Activated T-cell treated with anti-CD3 and anti-CD28 coated beads, Interleukin-2, amount 50 U/mL, for 72 hours (primary cell): ENCODE data around the gene IFNLR1. TPM values are rescaled to one million over a fixed set of nuclear protein-coding genes. Genes with fewer than 3 reads are reported as not detected.
A peak's percentile ranks its signal among the peaks of the same experiment; 100 is the strongest.

Source experiments
- ATAC-seq, 2 donors: fragments of 150-1000 bp; cut with Tn5 transposase; replicated peaks in 1 of 2; 2 replicates each; pipeline ENCODE4 v1.10.0; 2021; ENCODE audit warnings: moderate library complexity in 2 of 2, mild to moderate bottlenecking in 1 of 2
- DNase-seq, 2 donors: peaks; one replicate each; pipeline ENCODE4 v3.0.0; 2021 to 2022; ENCODE audit warnings: mixed read lengths in 1 of 2
- H3K27ac Mint-ChIP-seq: one replicate; pipeline ENCODE4 v1.8.0; 2022; ENCODE audit warnings: mild to moderate bottlenecking, moderate library complexity, mixed read lengths
- H3K27me3 Mint-ChIP-seq: one replicate; pipeline ENCODE4 v1.8.0; 2022; ENCODE audit warnings: low read depth, mixed read lengths
- H3K36me3 Mint-ChIP-seq, 2 donors: one replicate each; pipeline ENCODE4 v1.8.0; 2022; ENCODE audit warnings: mixed read lengths in 2 of 2, mild to moderate bottlenecking in 1 of 2; ENCODE audit not compliant: insufficient read depth in 2 of 2
- H3K4me1 Mint-ChIP-seq: one replicate; pipeline ENCODE4 v1.8.0; 2022; ENCODE audit warnings: low read depth, mixed read lengths
- H3K4me3 Mint-ChIP-seq, 2 donors: one replicate each; pipeline ENCODE4 v1.8.0; 2022; ENCODE audit warnings: mild to moderate bottlenecking in 2 of 2, mixed read lengths in 2 of 2, moderate library complexity in 2 of 2
- H3K9me3 Mint-ChIP-seq, 2 donors: one replicate each; pipeline ENCODE4 v1.8.0; 2022; ENCODE audit warnings: mixed read lengths in 2 of 2
- total RNA-seq, 2 donors: library from RNA; stranded (reverse); gene quantifications; one replicate each; pipeline ENCODE4 v1.2.3, GENCODE V29; 2022

The IFNLR1 gene
- 10 to 100 TPM; 11.8 to 19.2 TPM for total RNA-seq

DNA sequence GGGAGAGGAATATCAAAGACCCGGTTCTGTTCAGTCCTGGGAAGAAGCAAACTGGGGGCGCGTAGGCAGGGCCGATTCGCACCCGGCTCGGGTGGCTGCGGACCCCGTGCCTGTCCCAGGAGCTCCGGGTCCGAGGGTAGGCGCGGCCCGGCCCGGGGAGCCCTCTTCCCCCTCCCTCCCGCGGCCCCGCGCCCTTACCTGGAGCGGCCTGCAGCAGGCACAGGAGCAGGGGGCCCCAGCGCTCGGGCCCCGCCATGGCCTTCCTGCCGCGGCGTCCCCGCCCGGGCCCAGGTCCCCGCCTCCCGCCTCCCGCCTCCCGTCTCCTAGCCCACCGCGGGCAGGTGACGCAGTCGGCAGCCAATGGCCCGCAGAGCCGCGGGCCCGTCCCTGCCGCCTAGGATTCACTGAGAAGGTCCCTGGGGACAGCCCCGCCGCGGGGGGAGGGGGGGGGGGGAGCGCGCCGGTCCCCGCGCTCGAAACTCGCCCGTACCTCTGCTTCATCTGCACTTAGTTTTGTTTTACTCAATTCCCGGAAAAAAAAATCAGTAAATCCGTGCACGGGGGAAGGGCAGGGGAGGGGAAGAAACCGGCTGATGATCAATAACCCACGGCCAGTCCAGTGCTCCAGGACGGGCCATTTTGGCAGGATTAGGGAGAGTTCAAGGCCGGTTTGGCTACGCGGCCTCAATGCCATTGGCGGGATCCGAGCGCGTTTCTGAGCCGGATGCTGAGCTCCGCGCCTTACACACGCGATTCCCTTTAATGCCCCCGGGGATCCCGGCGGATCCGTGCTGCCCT is at the start of gene IFNLR1:
Gene IFNLR1 (minus strand): TSS at position 297 of the 798 bp plus-strand sequence. CDS start 41 bp downstream, at position 256.
- Mint-ChIP-seq H3K36me3 (peaks cover 3 to 8% of the 10 kb centered on the region in 2 donors), H3K27ac (peak within 1 kb of the TSS; percentile 25), H3K4me1 (peaks cover 72% of the 10 kb centered on the region)

DNA sequence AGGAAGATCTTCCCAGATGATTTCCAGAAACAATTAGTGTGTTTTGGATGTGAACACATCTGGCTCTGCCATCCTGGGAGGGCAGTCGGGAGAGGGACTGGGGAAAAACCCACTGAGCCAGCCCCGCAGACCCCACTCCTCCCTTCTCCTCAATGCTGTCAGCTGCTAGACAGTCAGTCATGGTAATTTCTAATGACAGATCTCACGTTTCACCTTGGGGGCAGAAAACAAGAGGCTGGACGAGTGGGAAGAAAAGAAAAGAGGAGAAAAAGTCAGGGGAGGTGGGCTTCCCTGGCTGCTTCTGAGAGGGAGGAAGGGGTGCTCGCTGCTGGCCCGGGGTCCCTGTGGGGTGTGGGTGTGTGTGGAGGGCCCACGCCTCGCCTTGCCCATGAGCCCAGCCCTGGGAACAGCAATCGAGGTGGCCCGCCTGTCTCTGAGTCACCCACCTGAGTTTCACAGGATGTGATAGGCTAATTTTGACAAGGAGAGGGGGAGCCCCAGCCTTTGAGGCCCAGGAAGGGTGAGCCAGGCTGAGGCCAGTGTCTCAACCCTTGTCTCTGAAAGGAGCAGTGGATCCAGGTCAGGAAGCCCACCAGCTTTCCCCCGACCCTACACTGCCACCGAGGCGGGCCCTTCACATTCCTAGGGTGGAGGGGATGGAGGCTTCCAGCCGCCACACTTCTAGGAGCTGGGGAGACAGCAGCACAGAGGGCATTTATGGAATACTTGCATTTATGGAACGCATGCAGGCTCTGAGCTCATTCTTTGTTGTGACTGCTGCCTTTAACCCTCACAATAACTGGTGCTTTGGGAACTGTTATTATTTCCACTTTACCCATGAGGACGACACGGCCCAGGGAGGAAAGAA is 49.1 kb upstream of the IFNLR1 start:
- peak; percentile 69 to 73 for DNase-seq
- no peak overlapping the region for H3K27ac Mint-ChIP-seq
- H3K4me3 Mint-ChIP-seq: peak overlapping the region; percentile 49 to 56
- H3K27me3 Mint-ChIP-seq: peaks cover 24% of the 10 kb centered on the region
- H3K9me3 Mint-ChIP-seq: peaks cover 0 to 6% of the 10 kb centered on the region in 2 donors
- peak; percentile 99 to 100 for ATAC-seq
- peaks cover 24% of the 10 kb centered on the region for H3K4me1 Mint-ChIP-seq
- peaks cover 0 to 2% of the 10 kb centered on the region in 2 donors for H3K36me3 Mint-ChIP-seq

More for the DNA sequence above, at the start of gene IFNLR1:
- DNase-seq: peak; percentile 86 to 88
- H3K9me3 Mint-ChIP-seq: peaks cover 2 to 3% of the 10 kb centered on the region in 2 donors
- no peaks in the 10 kb centered on the region for H3K27me3 Mint-ChIP-seq
- ATAC-seq: peak; percentile 81 to 84
- peak within 1 kb of the TSS; percentile 86 to 93 for H3K4me3 Mint-ChIP-seq

DNA sequence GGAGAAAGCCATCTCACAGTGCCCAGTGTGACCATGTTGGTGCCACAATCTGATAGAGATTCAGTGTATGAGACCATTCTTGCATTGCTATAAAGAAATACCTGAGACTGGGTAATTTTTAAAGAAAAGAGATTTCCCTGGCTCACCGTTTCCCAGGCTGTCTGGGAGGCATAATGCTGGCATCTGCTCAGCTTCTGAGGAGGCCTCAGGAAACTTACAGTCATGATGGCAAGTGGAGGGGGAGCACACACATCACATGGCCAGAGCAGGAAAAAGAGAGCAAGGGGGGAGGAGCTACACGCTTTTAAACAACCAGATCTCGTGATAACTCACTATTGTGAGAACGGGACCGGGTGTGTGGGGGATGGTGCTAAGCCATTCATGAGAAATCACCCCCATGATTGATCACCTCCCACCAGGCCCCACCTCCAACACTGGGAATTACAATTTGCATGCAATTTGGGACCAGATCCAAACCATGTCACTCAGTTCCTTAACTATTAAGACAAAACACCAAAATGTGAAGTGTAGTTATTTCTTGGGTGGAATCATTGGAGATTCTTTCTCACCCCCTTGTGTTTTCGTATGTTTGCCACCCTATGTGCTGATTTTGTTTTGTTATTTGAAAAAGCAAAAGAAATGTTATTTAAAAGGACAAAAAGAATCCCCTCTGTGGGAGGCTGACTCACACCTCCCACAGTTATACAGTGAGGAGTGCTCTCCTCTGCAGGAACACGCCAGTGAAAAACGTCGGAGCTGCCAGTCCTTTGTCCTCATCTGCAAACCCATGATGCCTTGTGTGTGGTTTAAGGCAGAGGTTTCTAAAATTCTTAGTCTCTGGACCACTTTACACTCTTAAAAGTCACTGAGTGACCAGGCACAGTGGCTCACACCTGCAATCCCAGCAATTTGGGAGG is 46.9 kb upstream of the IFNLR1 start:
- H3K4me1 Mint-ChIP-seq: peaks cover 24% of the 10 kb centered on the region
- H3K27me3 Mint-ChIP-seq: peaks cover 25% of the 10 kb centered on the region
- H3K4me3 Mint-ChIP-seq: no peak overlapping the region
- H3K9me3 Mint-ChIP-seq: peaks cover 0 to 1% of the 10 kb centered on the region in 2 donors
- DNase-seq: no peak
- no peak overlapping the region for H3K27ac Mint-ChIP-seq
- no peak for ATAC-seq
- H3K36me3 Mint-ChIP-seq: peaks cover 0 to 2% of the 10 kb centered on the region in 2 donors

DNA sequence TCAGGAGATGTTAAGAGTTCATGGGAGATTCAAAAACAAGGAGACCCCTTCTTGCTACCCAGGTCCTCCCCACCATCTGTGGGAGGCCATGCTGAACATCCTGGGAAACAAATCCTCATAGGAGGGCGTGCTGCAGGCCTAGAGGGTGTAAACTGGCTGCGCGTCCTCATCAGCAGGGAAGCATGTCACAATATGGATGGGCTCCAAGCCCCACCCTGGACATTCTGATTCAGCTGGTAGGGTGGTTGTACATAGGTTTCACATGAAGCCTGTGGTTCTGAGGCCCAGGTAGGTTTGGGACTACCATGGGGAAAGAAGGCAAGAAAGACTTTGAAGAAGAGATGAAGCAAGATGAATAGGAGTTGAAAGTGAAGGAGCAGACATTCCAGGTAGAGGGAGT is 44.6 kb upstream of the IFNLR1 start:
- H3K4me3 Mint-ChIP-seq: no peak overlapping the region
- H3K27me3 Mint-ChIP-seq: peaks cover 14% of the 10 kb centered on the region
- H3K4me1 Mint-ChIP-seq: peaks cover 33% of the 10 kb centered on the region
- H3K9me3 Mint-ChIP-seq: peaks cover 0 to 1% of the 10 kb centered on the region in 2 donors
- H3K36me3 Mint-ChIP-seq: peaks cover 0 to 2% of the 10 kb centered on the region in 2 donors
- DNase-seq (no peak), ATAC-seq (no peak)
- no peak overlapping the region for H3K27ac Mint-ChIP-seq

DNA sequence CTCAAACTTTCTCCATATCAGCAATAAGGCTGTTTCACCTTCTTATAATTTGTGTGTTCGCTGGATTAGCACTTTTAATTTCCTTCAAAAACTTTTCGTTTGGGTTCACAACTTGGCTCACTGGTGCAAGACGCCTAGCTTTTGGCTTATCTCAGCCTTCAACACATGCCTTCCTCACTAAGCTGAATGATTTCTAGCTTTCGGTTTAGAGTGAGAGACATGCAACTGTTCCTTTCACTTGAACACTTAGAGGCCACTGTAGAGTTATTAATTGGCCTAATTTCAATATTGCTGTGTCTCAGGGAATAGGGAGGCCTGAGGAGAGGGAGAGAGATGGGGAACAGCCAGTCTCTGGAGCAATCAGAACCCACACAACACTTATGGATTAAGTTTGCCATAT is 41.2 kb upstream of the IFNLR1 start:
- DNase-seq (no peak), ATAC-seq (peak in 1 of 2 donors; percentile 51)
- no peak overlapping the region for H3K27ac Mint-ChIP-seq
- peaks cover 13% of the 10 kb centered on the region for H3K27me3 Mint-ChIP-seq
- H3K4me1 Mint-ChIP-seq: peaks cover 22% of the 10 kb centered on the region
- peak overlapping the region in 1 of 2 donors; percentile 55 for H3K4me3 Mint-ChIP-seq
- peaks cover 0 to 2% of the 10 kb centered on the region in 2 donors for H3K36me3 Mint-ChIP-seq
- H3K9me3 Mint-ChIP-seq: peaks cover 0 to 1% of the 10 kb centered on the region in 2 donors

DNA sequence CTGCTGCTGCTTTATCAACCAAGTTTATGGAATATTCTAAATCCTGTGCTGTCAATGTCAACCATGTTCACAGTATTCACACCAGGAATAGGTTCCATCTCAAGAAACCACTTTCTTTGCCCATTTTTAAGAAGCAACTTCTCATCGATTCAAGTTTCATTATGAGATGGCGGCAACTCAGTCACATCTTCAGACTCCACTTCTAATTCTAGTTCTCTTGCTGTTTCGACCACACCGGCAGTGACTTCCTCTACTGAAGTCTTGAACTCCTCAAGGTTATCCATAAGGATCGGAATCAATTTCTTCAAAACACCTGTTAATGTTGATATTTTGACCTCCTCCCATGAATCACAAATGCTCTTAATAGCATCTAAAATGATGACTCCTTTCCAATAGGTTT is 39.7 kb upstream of the IFNLR1 start:
- Mint-ChIP-seq H3K27me3 (peaks cover 12% of the 10 kb centered on the region), H3K9me3 (no peaks in the 10 kb centered on the region), H3K4me1 (peaks cover 19% of the 10 kb centered on the region), H3K36me3 (no peaks in the 10 kb centered on the region), H3K4me3 (peak overlapping the region in 1 of 2 donors; percentile 8), H3K27ac (no peak overlapping the region)
- DNase-seq (peak in 1 of 2 donors; percentile 7), ATAC-seq (peak in 1 of 2 donors; percentile 11)

DNA sequence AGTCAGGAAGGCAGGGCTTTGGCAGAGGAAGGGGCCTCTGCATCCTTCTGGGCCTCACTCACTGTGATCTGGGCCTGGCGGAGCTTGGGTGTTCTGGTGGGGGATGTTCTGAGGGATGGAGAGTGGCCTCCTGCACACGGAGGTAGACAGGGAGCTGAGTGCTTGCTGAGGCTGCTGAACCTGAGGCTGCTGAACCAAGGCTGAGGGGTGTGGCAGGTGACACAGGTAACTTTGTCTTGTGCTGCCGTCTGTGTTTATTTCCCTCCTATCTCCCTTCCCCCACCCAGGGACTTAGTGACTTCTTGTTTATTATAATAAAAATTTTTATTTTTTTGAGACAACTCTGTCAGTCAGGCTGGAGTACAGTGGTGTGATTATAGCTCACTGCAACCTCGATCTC is 37.7 kb upstream of the IFNLR1 start:
- H3K4me3 Mint-ChIP-seq: no peak overlapping the region
- H3K27ac Mint-ChIP-seq: no peak overlapping the region
- no peak for ATAC-seq
- no peaks in the 10 kb centered on the region for H3K9me3 Mint-ChIP-seq
- no peaks in the 10 kb centered on the region for H3K36me3 Mint-ChIP-seq
- peaks cover 14% of the 10 kb centered on the region for H3K27me3 Mint-ChIP-seq
- no peak for DNase-seq
- peaks cover 17% of the 10 kb centered on the region for H3K4me1 Mint-ChIP-seq

DNA sequence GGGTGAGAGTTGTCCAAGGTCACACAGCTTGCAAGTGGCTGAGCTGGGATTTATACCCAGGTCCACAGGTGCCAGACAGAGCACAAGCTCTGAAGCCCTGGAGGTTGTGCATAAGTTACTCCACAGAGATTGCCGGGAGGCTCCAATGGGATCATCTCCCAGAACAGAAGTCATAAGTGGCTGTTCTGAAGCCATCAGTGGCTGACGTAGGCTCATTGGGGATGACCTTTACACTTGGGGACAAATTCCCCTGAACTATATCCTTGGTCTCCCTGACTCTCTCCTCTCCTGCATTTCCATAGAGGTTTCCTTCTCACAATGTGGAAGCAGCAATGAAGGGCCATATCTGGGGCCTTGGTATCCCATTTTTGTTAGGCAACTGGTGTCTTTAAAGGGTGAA is 37.0 kb upstream of the IFNLR1 start:
- Mint-ChIP-seq H3K9me3 (no peaks in the 10 kb centered on the region), H3K27me3 (peaks cover 20% of the 10 kb centered on the region), H3K36me3 (no peaks in the 10 kb centered on the region), H3K4me3 (no peak overlapping the region), H3K27ac (no peak overlapping the region), H3K4me1 (peaks cover 17% of the 10 kb centered on the region)
- ATAC-seq (no peak), DNase-seq (no peak)

DNA sequence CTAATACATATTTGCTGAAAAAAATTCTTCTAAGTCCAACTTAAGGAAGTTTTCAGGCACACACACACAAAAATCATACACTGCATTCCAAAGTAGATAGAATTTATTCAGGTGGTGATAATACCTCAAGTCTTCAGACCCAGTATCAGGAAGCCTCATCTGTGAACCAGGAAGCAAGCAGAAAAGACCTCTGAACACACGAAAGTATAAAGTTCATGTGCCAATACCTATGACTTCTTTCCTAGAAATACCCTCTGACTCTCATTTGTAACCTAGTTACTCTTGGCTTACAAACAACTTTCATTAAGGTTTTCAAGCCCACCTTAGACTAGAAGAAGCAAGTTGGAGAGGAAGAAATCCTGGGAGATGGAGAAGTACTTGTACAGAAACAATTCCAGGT is 35.7 kb upstream of the IFNLR1 start:
- H3K27me3 Mint-ChIP-seq: peaks cover 33% of the 10 kb centered on the region
- no peak for ATAC-seq

DNA sequence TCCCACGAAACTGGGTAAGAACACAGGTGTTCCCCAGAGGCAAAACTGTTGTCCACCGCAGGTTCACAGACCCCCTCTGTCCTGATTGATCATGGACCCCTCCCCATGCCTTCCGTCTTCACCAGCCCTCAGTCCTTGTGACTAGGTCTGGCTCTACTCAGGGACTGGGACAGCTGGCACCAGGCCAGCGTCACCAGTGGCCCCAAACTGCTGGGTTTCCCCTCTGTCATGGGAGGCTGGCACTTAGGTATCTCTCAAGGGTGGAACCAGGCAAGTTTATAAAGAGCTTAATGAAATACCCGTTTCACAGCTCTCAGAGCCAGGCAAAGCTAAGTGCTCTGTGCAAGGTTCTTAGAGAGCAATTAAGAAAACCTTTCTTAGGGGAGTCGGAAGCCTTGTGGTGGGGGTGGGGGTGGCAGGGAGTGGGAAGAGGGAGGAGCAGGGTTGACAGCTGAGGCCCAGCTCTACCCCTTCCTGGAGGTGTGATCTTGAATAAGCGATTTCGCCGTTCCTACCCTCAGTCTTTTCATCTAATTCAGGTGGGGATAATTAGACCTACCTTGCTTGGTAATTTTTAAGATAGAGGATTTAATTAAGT is 35.0 kb upstream of the IFNLR1 start:
- Mint-ChIP-seq H3K4me3 (no peak overlapping the region), H3K36me3 (no peaks in the 10 kb centered on the region)
- ATAC-seq: no peak

More for the DNA sequence above, 35.7 kb upstream of the IFNLR1 start:
- H3K4me1 Mint-ChIP-seq: peaks cover 10% of the 10 kb centered on the region
- no peak overlapping the region for H3K27ac Mint-ChIP-seq
- DNase-seq: no peak
- H3K36me3 Mint-ChIP-seq: no peaks in the 10 kb centered on the region
- no peaks in the 10 kb centered on the region for H3K9me3 Mint-ChIP-seq
- H3K4me3 Mint-ChIP-seq: no peak overlapping the region

DNA sequence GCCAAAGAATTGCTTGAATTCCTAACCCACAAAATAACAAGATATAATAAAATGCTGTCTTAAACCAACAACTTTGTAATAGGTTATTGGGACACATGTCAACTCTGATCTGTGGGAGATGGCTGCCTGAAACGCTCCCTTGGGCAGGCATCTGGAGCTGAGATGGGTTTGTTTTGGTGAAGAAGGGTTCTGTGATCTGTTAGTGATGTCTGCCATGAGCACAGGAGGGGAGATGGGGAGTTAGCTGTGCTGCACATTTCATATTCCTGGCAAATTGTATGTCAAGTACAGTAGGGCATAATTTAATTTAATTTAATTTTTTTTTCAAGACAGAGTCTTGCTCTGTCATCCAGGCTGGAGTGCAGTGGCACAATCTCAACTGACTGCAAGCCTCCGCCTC is 34.2 kb upstream of the IFNLR1 start:
- Mint-ChIP-seq H3K4me1 (no peaks in the 10 kb centered on the region), H3K4me3 (no peak overlapping the region), H3K27ac (no peak overlapping the region), H3K27me3 (peaks cover 44% of the 10 kb centered on the region), H3K36me3 (no peaks in the 10 kb centered on the region), H3K9me3 (no peaks in the 10 kb centered on the region)
- ATAC-seq (no peak), DNase-seq (no peak)

More for the DNA sequence above, 35.0 kb upstream of the IFNLR1 start:
- Mint-ChIP-seq H3K27me3 (peaks cover 40% of the 10 kb centered on the region), H3K4me1 (peaks cover 7% of the 10 kb centered on the region), H3K9me3 (no peaks in the 10 kb centered on the region), H3K27ac (no peak overlapping the region)
- DNase-seq: no peak
